ENCODE results near the gene FAM199X.

- TF ChIP-seq CTCF (IDR thresholded peaks at IDR 0.05), result no peak
- no peak for TF ChIP-seq POLR2A (IDR thresholded peaks at IDR 0.05)
Observed at GRCh38 chrX:104193485-104193884, 27.2 kb downstream of the FAM199X start.
